ENCODE data around the gene LIPG. TPM values are rescaled to one million over a fixed set of nuclear protein-coding genes. Genes with fewer than 3 reads are reported as not detected.

LIPG gene
- total RNA-seq, 1 donor from 2014 or later = 10.2 TPM

GRCh38 chr18:49638891-49639557 lies 77.2 kb downstream of the LIPG start:
- intact Hi-C loops (cut with DNase I) = no loop called here
- TF ChIP-seq, protein P1, sequence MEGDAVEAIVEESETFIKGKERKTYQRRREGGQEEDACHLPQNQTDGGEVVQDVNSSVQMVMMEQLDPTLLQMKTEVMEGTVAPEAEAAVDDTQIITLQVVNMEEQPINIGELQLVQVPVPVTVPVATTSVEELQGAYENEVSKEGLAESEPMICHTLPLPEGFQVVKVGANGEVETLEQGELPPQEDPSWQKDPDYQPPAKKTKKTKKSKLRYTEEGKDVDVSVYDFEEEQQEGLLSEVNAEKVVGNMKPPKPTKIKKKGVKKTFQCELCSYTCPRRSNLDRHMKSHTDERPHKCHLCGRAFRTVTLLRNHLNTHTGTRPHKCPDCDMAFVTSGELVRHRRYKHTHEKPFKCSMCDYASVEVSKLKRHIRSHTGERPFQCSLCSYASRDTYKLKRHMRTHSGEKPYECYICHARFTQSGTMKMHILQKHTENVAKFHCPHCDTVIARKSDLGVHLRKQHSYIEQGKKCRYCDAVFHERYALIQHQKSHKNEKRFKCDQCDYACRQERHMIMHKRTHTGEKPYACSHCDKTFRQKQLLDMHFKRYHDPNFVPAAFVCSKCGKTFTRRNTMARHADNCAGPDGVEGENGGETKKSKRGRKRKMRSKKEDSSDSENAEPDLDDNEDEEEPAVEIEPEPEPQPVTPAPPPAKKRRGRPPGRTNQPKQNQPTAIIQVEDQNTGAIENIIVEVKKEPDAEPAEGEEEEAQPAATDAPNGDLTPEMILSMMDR (IDR thresholded peaks at IDR 0.05) = no peak
- ATAC-seq = no peak
- DNase-seq = no peak
- Histone ChIP-seq H3K27ac (no peak overlapping the region), H3K4me3 (no peak overlapping the region), H3K9me3 (no peaks in the 10 kb centered on the region), H3K4me1 (no peaks in the 10 kb centered on the region), H3K27me3 (no peaks in the 10 kb centered on the region), H3K36me3 (no peaks in the 10 kb centered on the region)

- no peak overlapping the region for H3K4me3 ChIP-seq
- TF ChIP-seq, protein P1 (IDR thresholded peaks at IDR 0.05) = no peak
- H3K9me3 ChIP-seq = no peaks in the 10 kb centered on the region
- no peaks in the 10 kb centered on the region for H3K27me3 ChIP-seq
- DNase-seq = no peak
- no peaks in the 10 kb centered on the region for H3K4me1 ChIP-seq
- no peak overlapping the region for H3K27ac ChIP-seq
- no peaks in the 10 kb centered on the region for H3K36me3 ChIP-seq
- intact Hi-C loops (cut with DNase I) = no loop called here
- ATAC-seq = peak; percentile 40
Observed at GRCh38 chr18:49639643-49640391, 78.0 kb downstream of the LIPG start.

DNA sequence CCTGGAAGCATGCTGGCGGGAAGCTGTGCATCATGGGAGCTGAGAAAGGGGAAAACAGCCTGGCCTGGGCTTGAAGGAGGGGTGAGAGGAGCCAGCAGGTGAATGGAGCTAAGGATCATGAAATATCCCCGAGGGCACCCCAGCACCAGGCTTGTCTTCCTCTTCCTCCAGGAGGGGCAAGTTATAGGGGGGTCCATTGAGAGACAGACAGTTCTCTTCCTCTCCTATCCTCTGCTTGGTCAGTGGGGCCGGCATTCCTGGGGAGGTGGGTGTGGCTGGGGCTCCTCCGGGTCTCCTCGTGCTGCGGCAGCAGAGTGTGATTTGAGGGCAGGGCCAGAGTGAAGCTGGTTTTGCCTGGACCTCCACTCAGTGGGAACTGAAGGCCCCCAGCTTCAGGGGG lies 78.9 kb downstream of the LIPG start:
- no peaks in the 10 kb centered on the region for H3K4me1 ChIP-seq
- TF ChIP-seq, protein P1 (IDR thresholded peaks at IDR 0.05) = no peak
- intact Hi-C loops (cut with DNase I) = no loop called here
- ATAC-seq = no peak
- H3K27me3 ChIP-seq = no peaks in the 10 kb centered on the region
- H3K4me3 ChIP-seq = no peak overlapping the region
- no peak for DNase-seq
- H3K27ac ChIP-seq = no peak overlapping the region
- no peaks in the 10 kb centered on the region for H3K36me3 ChIP-seq
- no peaks in the 10 kb centered on the region for H3K9me3 ChIP-seq

- H3K4me3 ChIP-seq = no peak overlapping the region
- no peak for ATAC-seq
- no peaks in the 10 kb centered on the region for H3K27me3 ChIP-seq
- TF ChIP-seq, protein P1 (IDR thresholded peaks at IDR 0.05) = no peak
- DNase-seq = no peak
- intact Hi-C loops (cut with DNase I) = no loop called here
- no peaks in the 10 kb centered on the region for H3K36me3 ChIP-seq
- H3K27ac ChIP-seq = no peak overlapping the region
- H3K9me3 ChIP-seq = no peaks in the 10 kb centered on the region
- H3K4me1 ChIP-seq = peaks cover 8% of the 10 kb centered on the region
Observed at GRCh38 chr18:49645196-49645595, 83.3 kb downstream of the LIPG start.

DNA sequence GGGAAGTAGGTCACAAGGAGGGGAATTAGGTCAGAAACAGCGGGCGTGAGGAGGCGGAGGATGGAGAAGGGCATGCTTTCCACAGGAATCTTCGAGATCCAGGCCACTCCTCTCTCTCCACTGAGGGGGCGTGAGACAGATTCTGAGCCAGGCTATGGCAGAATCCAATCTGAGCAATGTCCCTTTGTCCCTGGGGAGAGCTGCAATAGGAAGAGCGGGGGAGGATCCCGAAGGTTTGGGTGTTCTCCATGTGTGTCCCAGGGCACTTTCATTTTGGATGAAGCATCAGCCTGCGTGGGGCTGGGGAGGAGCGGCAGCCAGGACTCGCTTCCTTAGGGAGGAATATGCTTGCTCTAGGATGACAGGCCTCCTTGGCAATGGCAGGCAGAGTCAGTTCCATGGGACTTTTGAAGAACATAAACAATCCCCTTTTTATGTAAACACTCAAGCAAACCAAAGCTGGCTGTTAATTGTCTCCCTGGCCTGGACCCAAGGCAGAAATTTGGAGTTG lies 84.0 kb downstream of the LIPG start:
- Histone ChIP-seq H3K4me1 (peaks cover 8% of the 10 kb centered on the region), H3K9me3 (no peaks in the 10 kb centered on the region), H3K36me3 (no peaks in the 10 kb centered on the region), H3K27me3 (no peaks in the 10 kb centered on the region), H3K27ac (no peak overlapping the region), H3K4me3 (no peak overlapping the region)
- no peak for DNase-seq
- intact Hi-C loops (cut with DNase I) = no loop called here
- ATAC-seq = peak; percentile 58
- TF ChIP-seq, protein P1 (IDR thresholded peaks at IDR 0.05) = no peak

Measured in upper lobe of right lung (tissue), 1 donor.